KMS-11 (cell line): ENCODE results near the gene PYDC1.

ENCODE experiments used
- H2AFZ ChIP-seq: fragments of 200-600 bp; sonication (generic); 2 replicates; pipeline ENCODE4 v1.6.1; 2016; ENCODE audit warnings: antibody characterized with exemption, mixed run types, low read depth
- H3K27ac ChIP-seq: fragments of 200-600 bp; sonication (generic); 2 replicates; pipeline ENCODE4 v1.6.1; 2016; ENCODE audit warnings: mild to moderate bottlenecking, mixed run types
- H3K27me3 ChIP-seq: fragments of 200-600 bp; sonication (generic); 2 replicates; pipeline ENCODE4 v1.6.1; 2017; ENCODE audit warnings: mild to moderate bottlenecking, low read depth, mixed run types, moderate library complexity; ENCODE audit not compliant: insufficient read depth
- H3K36me3 ChIP-seq: fragments of 200-600 bp; sonication (generic); 2 replicates; pipeline ENCODE4 v1.6.1; 2017; ENCODE audit warnings: mild to moderate bottlenecking, mixed run types; ENCODE audit not compliant: insufficient read depth
- H3K4me1 ChIP-seq: fragments of 200-600 bp; sonication (generic); 2 replicates; pipeline ENCODE4 v1.6.1; 2016; ENCODE audit warnings: mild to moderate bottlenecking, low read depth, mixed run types; ENCODE audit not compliant: poor library complexity, severe bottlenecking
- H3K4me2 ChIP-seq: fragments of 200-600 bp; sonication (generic); 2 replicates; pipeline ENCODE4 v1.7.0; 2016; ENCODE audit warnings: mild to moderate bottlenecking, mixed run types
- H3K4me3 ChIP-seq: fragments of 200-600 bp; sonication (generic); IDR thresholded peaks from 2 replicates; pipeline ENCODE4 v1.6.1; 2017; ENCODE audit warnings: low read depth, low read length, mixed read lengths; ENCODE audit not compliant: insufficient read depth
- H3K79me2 ChIP-seq: fragments of 200-600 bp; sonication (generic); 2 replicates; pipeline ENCODE4 v1.6.1; 2016; ENCODE audit warnings: low read depth, mixed run types; ENCODE audit not compliant: insufficient read depth
- H3K9ac ChIP-seq: fragments of 200-600 bp; sonication (generic); 2 replicates; pipeline ENCODE4 v1.6.1; 2016; ENCODE audit warnings: mild to moderate bottlenecking, mixed run types
- H4K20me1 ChIP-seq: fragments of 200-600 bp; sonication (generic); 2 replicates; pipeline ENCODE4 v1.6.1; 2016; ENCODE audit warnings: mild to moderate bottlenecking, mixed run types; ENCODE audit not compliant: insufficient read depth
- CTCF ChIP-seq: fragments of 200-600 bp; sonication (generic); conservative IDR thresholded peaks from 2 replicates; pipeline ENCODE4 v1.6.1; 2017; ENCODE audit warnings: low read depth, mild to moderate bottlenecking, antibody characterized with exemption, low read length, moderate library complexity, mixed read lengths

The PYDC1 gene

GRCh38 chr16:31186930-31187807 lies 29.8 kb downstream of the PYDC1 start:
- TF ChIP-seq CTCF, result no peak
- no peak overlapping the region for H3K27ac ChIP-seq
- peaks cover 58% of the 10 kb centered on the region for H3K4me1 ChIP-seq
- H3K36me3 ChIP-seq, result peaks cover 76% of the 10 kb centered on the region
- H3K9ac ChIP-seq, result no peak overlapping the region
- H2AFZ ChIP-seq, result no peak overlapping the region
- no peak overlapping the region for H3K4me2 ChIP-seq
- H3K4me3 ChIP-seq, result no peak overlapping the region
- peaks cover 83% of the 10 kb centered on the region for H3K79me2 ChIP-seq
- H4K20me1 ChIP-seq, result peaks cover 38% of the 10 kb centered on the region
- no peaks in the 10 kb centered on the region for H3K27me3 ChIP-seq

- Histone ChIP-seq H3K4me1 (peaks cover 68% of the 10 kb centered on the region), H3K4me3 (no peak overlapping the region), H4K20me1 (peaks cover 48% of the 10 kb centered on the region), H3K4me2 (no peak overlapping the region), H2AFZ (no peak overlapping the region), H3K79me2 (peaks cover 93% of the 10 kb centered on the region), H3K36me3 (peaks cover 84% of the 10 kb centered on the region), H3K27me3 (no peaks in the 10 kb centered on the region), H3K27ac (no peak overlapping the region), H3K9ac (no peak overlapping the region)
- no peak for TF ChIP-seq CTCF
Observed at GRCh38 chr16:31186176-31186575, 30.8 kb downstream of the PYDC1 start.

GRCh38 chr16:31185339-31185738 lies 31.6 kb downstream of the PYDC1 start:
- Histone ChIP-seq H3K27ac (no peak overlapping the region), H3K4me1 (peaks cover 68% of the 10 kb centered on the region), H3K79me2 (peaks cover 99% of the 10 kb centered on the region), H3K27me3 (no peaks in the 10 kb centered on the region), H3K4me2 (no peak overlapping the region), H2AFZ (no peak overlapping the region), H3K9ac (no peak overlapping the region), H3K36me3 (peaks cover 80% of the 10 kb centered on the region), H3K4me3 (no peak overlapping the region), H4K20me1 (peaks cover 53% of the 10 kb centered on the region)
- no peak for TF ChIP-seq CTCF

DNA sequence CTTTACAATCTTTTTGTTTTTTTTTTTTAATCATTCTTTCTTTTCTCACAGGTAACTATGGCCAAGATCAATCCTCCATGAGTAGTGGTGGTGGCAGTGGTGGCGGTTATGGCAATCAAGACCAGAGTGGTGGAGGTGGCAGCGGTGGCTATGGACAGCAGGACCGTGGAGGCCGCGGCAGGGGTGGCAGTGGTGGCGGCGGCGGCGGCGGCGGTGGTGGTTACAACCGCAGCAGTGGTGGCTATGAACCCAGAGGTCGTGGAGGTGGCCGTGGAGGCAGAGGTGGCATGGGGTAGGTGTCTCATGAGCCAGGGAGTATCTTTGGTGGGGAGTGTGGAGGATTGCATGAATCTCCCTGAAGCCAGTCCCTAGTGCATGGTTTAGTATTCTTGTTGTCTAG lies 32.0 kb downstream of the PYDC1 start:
- Histone ChIP-seq H3K4me3 (no peak overlapping the region), H3K36me3 (peaks cover 80% of the 10 kb centered on the region), H3K4me2 (no peak overlapping the region; the same call in 1 of the 2 replicates), H4K20me1 (peaks cover 53% of the 10 kb centered on the region), H3K4me1 (peaks cover 68% of the 10 kb centered on the region), H3K79me2 (peaks cover 98% of the 10 kb centered on the region), H2AFZ (no peak overlapping the region), H3K9ac (no peak overlapping the region), H3K27me3 (no peaks in the 10 kb centered on the region), H3K27ac (no peak overlapping the region)
- TF ChIP-seq CTCF, result no peak
